GM18505 (cell line): Measurements from ENCODE around the gene PLPP7.

Experiments used
- ATAC-seq: cut with Tn5 transposase; IDR thresholded peaks from one replicate; pipeline ENCODE4 v1.9.1; 2021; ENCODE audit not compliant: unreplicated experiment
- POLR2A ChIP-seq: IDR thresholded peaks from 4 replicates; pipeline ENCODE4 v1.6.1; 2011; ENCODE audit warnings: borderline replicate concordance; ENCODE audit not compliant: insufficient read depth, insufficient read length; ENCODE audit errors: extremely low read depth

Gene PLPP7

GRCh38 chr9:131297903-131298302 lies 8.4 kb downstream of the PLPP7 start:
- no peak for TF ChIP-seq POLR2A
- ATAC-seq, result no peak

GRCh38 chr9:131298341-131298740 lies 8.8 kb downstream of the PLPP7 start:
- ATAC-seq, result no peak

GRCh38 chr9:131298816-131299215 lies 9.3 kb downstream of the PLPP7 start:
- no peak for ATAC-seq
- no peak for TF ChIP-seq POLR2A

More at GRCh38 chr9:131298341-131298740, 8.8 kb downstream of the PLPP7 start:
- no peak for TF ChIP-seq POLR2A

- no peak for TF ChIP-seq POLR2A
- no peak for ATAC-seq
These were observed 9.9 kb downstream of the PLPP7 start for GRCh38 chr9:131299346-131299960.

GRCh38 chr9:131299961-131300347 lies 10.4 kb downstream of the PLPP7 start:
- no peak for ATAC-seq
- TF ChIP-seq POLR2A, result no peak

- TF ChIP-seq POLR2A, result no peak
- ATAC-seq, result no peak
These were observed 10.9 kb downstream of the PLPP7 start for GRCh38 chr9:131300444-131300843.

- no peak for ATAC-seq
- no peak for TF ChIP-seq POLR2A
These were observed 12.9 kb downstream of the PLPP7 start for GRCh38 chr9:131302244-131303075.

- TF ChIP-seq POLR2A, result no peak
- no peak for ATAC-seq
These were observed 14.1 kb downstream of the PLPP7 start for GRCh38 chr9:131303381-131304321.

- TF ChIP-seq POLR2A, result no peak
- no peak for ATAC-seq
These were observed 15.3 kb downstream of the PLPP7 start for GRCh38 chr9:131304676-131305355.

- TF ChIP-seq POLR2A, result no peak
- no peak for ATAC-seq
These were observed 17.0 kb downstream of the PLPP7 start for GRCh38 chr9:131306397-131307004.

GRCh38 chr9:131307974-131308373 lies 18.5 kb downstream of the PLPP7 start:
- ATAC-seq, result no peak
- no peak for TF ChIP-seq POLR2A

- ATAC-seq, result no peak
- no peak for TF ChIP-seq POLR2A
These were observed 18.9 kb downstream of the PLPP7 start for GRCh38 chr9:131308452-131308851.
